Sigmoid colon (tissue), 4 donors: ENCODE measurements around the gene DENND2A.

Source experiments
- EP300 ChIP-seq, 4 donors: sonication (generic); formaldehyde crosslinking; IDR thresholded peaks; one replicate each; pipeline ENCODE4 v1.6.1; 2017; ENCODE audit warnings: antibody characterized with exemption in 4 of 4
- POLR2A ChIP-seq, 2 donors: fragments of 450-650 bp; IDR thresholded peaks; one replicate each; pipeline ENCODE4 v1.6.1; 2016; ENCODE audit warnings: antibody characterized with exemption in 2 of 2, mild to moderate bottlenecking in 2 of 2, moderate library complexity in 2 of 2
- POLR2AphosphoS5 ChIP-seq, 4 donors: sonication (generic); formaldehyde crosslinking; IDR thresholded peaks; one replicate each; pipeline ENCODE4 v1.6.1; 2017; ENCODE audit warnings: antibody characterized with exemption in 4 of 4
- TF ChIP-seq, protein P1 (sequence below), 4 experiments: fragments of 450-650 bp in 3 of 4; fragments of 200-600 bp in 1 of 4; IDR thresholded peaks; one replicate each; pipeline ENCODE4 v1.5.1; 2016 to 2019; ENCODE audit warnings: antibody characterized with exemption in 4 of 4, mild to moderate bottlenecking in 3 of 4, moderate library complexity in 2 of 4

DNA sequence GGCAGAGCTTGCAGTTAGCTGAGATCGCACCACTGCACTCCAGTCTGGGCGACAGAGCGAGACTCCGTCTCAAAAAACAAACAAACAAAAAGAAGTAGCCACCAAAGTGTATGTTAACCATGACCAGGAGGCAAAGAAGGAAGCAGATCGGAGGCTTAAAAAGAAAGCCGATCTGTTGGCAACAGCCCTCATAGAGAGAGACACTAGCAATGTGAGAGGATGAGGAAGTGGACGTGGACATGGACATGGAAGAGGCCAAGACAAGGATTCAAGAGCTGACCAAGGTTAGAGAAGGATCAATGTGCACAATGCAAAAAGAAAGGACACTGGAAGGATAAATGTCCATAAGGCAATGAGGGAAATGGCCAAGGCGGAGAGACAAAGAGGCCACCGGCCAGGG is 17.3 kb upstream of the DENND2A start:
- TF ChIP-seq, protein P1, sequence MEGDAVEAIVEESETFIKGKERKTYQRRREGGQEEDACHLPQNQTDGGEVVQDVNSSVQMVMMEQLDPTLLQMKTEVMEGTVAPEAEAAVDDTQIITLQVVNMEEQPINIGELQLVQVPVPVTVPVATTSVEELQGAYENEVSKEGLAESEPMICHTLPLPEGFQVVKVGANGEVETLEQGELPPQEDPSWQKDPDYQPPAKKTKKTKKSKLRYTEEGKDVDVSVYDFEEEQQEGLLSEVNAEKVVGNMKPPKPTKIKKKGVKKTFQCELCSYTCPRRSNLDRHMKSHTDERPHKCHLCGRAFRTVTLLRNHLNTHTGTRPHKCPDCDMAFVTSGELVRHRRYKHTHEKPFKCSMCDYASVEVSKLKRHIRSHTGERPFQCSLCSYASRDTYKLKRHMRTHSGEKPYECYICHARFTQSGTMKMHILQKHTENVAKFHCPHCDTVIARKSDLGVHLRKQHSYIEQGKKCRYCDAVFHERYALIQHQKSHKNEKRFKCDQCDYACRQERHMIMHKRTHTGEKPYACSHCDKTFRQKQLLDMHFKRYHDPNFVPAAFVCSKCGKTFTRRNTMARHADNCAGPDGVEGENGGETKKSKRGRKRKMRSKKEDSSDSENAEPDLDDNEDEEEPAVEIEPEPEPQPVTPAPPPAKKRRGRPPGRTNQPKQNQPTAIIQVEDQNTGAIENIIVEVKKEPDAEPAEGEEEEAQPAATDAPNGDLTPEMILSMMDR (IDR thresholded peaks at IDR 0.05) = no peak
- TF ChIP-seq EP300 (IDR thresholded peaks at IDR 0.05) = no peak
- no peak for TF ChIP-seq POLR2A (IDR thresholded peaks at IDR 0.05)
- TF ChIP-seq POLR2AphosphoS5 (IDR thresholded peaks at IDR 0.05) = no peak
